ENCODE data around the gene OSBPL2. TPM values are rescaled to one million over a fixed set of nuclear protein-coding genes. Genes with fewer than 3 reads are reported as not detected.
A peak's percentile ranks its signal among the peaks of the same experiment; 100 is the strongest.

The OSBPL2 gene
- total and polyA plus RNA-seq, 9 of the 15 experiments (the other 6 are each of a cell fraction or from before 2014, with no cell fraction given), result 2.5 to 25.6 (median 14.1) TPM

DNA sequence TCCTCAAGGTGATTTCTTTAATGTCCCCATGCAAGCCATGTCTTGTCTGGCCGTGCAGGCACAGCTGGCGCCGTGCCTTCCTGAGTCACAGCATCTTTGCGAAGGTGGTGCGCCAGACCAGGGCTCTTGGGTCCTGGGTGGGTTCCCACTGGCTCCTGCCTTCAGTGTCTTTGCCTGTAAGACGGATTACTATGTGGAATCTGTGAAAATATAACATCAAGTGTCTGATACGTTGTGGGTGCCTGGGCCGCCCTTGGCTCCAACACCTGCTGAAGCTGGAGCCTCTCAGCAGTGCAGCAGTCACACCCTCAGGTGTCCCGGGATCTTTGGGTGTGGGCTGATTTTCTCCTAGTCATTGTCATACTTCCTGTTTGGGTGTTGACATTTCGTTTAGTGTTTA lies 3.2 kb downstream of the OSBPL2 start:
- Histone ChIP-seq H3K27me3 (ENCODE audit: control insufficient read depth in 2 of 2, insufficient read depth in 2 of 2, low read length in 2 of 2) (no peaks in the 10 kb centered on the region), H3K9me3 (replicated peaks; ENCODE audit: control insufficient read depth, insufficient read depth, low read depth, low read length) (no peaks in the 10 kb centered on the region), H3K4me1 (replicated peaks in 1 of 2; ENCODE audit: control insufficient read depth in 2 of 2, insufficient read depth in 2 of 2, low read length in 2 of 2) (peaks cover 7 to 52% of the 10 kb centered on the region in 2 experiments; a peak in 4 of 5 replicates), H2AFZ (ENCODE audit: low read depth, low read length) (no peak overlapping the region), H3K36me3 (ENCODE audit: control insufficient read depth, insufficient read depth, low read length) (peaks cover 18% of the 10 kb centered on the region; the same call in 2 of the 3 replicates), H3K4me3 (no peak overlapping the region), H3K4me2 (ENCODE audit: insufficient read depth, low read length) (no peak overlapping the region), H4K20me1 (replicated peaks; ENCODE audit: control insufficient read depth, insufficient read depth, low read length) (peaks cover 53% of the 10 kb centered on the region), H3K9ac (ENCODE audit: insufficient read depth in 1 of 2, low read depth in 2 of 2, low read length in 2 of 2) (no peak overlapping the region), H3K79me2 (ENCODE audit: control insufficient read depth, insufficient read depth, low read length) (peaks cover 41% of the 10 kb centered on the region), H3K27ac (ENCODE audit: extremely low read depth, low read depth, low read length) (no peak overlapping the region), H3K9me1 (ENCODE audit: control insufficient read depth, insufficient read depth, low read length) (peaks cover 8% of the 10 kb centered on the region)
- WGBS (ENCODE audit: insufficient coverage, low coverage, missing lambda C conversion rate), result 66% methylated on average over 10 of the region's 10 CpGs
- CTCF ChIA-PET (ENCODE audit: low intra/inter-chr PET ratio), result no interaction called here
- ATAC-seq, result no peak
- intact Hi-C loops (cut with micrococcal nuclease), result no loop called here
- no peak for DNase-seq (ENCODE audit: extremely low read depth in 1 of 4, low spot score in 3 of 4)
- TF ChIP-seq NCOA2 (IDR thresholded peaks at IDR 0.05; ENCODE audit: partially characterized antibody in 2 of 2) (no peak), NFE2 (IDR thresholded peaks at IDR 0.05; ENCODE audit: low read depth) (peak; percentile 29; the same call in 1 of the 2 replicates)
- POLR2A ChIA-PET, result no interaction called here
- FAIRE-seq, result peak; percentile 69
- in situ Hi-C loops (cut with MboI), result no loop called here
- no TSS peak for BruUV-seq (replicated peaks)

DNA sequence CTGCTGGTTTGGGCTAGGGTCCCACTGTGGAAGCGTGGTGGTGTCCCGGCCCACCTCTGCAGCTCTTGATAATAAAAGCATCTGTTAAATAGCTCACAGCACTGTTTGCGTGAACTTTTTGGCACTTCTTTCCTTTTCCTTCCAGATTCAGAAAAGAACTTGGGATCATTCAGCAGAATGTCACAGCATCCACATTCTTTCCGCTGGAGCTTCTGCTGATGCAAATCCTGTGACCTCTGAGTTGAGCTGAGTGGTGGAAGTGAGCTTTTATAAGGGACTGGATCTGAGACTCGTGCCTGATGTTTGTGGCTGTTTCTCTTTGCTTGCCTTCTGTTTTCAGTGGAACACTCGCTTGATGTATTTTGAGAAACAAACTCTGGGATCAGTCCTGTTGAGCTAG lies 3.9 kb downstream of the OSBPL2 start:
- 79% methylated on average over 6 of the region's 6 CpGs for WGBS (ENCODE audit: insufficient coverage, low coverage, missing lambda C conversion rate)
- DNase-seq (ENCODE audit: extremely low read depth in 1 of 4, low spot score in 3 of 4), result no peak
- POLR2A ChIA-PET, result interaction anchor here (0.7 to 0.9 kb wide), 2 partner anchors 20 to 52 kb away, joined by 3 read pairs; no protein-coding TSS in a partner anchor
- Histone ChIP-seq H3K27ac (ENCODE audit: extremely low read depth, low read depth, low read length) (no peak overlapping the region), H4K20me1 (replicated peaks; ENCODE audit: control insufficient read depth, insufficient read depth, low read length) (peaks cover 59% of the 10 kb centered on the region), H3K4me3 (no peak overlapping the region), H3K9me3 (replicated peaks; ENCODE audit: control insufficient read depth, insufficient read depth, low read depth, low read length) (no peaks in the 10 kb centered on the region), H3K4me2 (ENCODE audit: insufficient read depth, low read length) (no peak overlapping the region), H2AFZ (ENCODE audit: low read depth, low read length) (no peak overlapping the region), H3K4me1 (replicated peaks in 1 of 2; ENCODE audit: control insufficient read depth in 2 of 2, insufficient read depth in 2 of 2, low read length in 2 of 2) (peaks cover 7 to 50% of the 10 kb centered on the region in 2 experiments; a peak in 4 of 5 replicates), H3K79me2 (ENCODE audit: control insufficient read depth, insufficient read depth, low read length) (peaks cover 47% of the 10 kb centered on the region), H3K9ac (ENCODE audit: insufficient read depth in 1 of 2, low read depth in 2 of 2, low read length in 2 of 2) (no peak overlapping the region), H3K27me3 (ENCODE audit: control insufficient read depth in 2 of 2, insufficient read depth in 2 of 2, low read length in 2 of 2) (no peaks in the 10 kb centered on the region), H3K9me1 (ENCODE audit: control insufficient read depth, insufficient read depth, low read length) (peaks cover 8% of the 10 kb centered on the region), H3K36me3 (ENCODE audit: control insufficient read depth, insufficient read depth, low read length) (peaks cover 18% of the 10 kb centered on the region; the same call in 2 of the 3 replicates)
- intact Hi-C loops (cut with micrococcal nuclease) (no loop called here), in situ Hi-C loops (cut with MboI) (no loop called here)
- CTCF ChIA-PET (ENCODE audit: low intra/inter-chr PET ratio), result no interaction called here
- TF ChIP-seq SP2 (IDR thresholded peaks at IDR 0.05; ENCODE audit: extremely low read depth, low read depth, low read length, poor library complexity, severe bottlenecking), result no peak
- TF ChIP-seq, protein P1, sequence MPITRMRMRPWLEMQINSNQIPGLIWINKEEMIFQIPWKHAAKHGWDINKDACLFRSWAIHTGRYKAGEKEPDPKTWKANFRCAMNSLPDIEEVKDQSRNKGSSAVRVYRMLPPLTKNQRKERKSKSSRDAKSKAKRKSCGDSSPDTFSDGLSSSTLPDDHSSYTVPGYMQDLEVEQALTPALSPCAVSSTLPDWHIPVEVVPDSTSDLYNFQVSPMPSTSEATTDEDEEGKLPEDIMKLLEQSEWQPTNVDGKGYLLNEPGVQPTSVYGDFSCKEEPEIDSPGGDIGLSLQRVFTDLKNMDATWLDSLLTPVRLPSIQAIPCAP (CRISPR knock-in tag; IDR thresholded peaks at IDR 0.05; ENCODE audit: borderline replicate concordance), result no peak
- no peak for TF ChIP-seq NFRKB (IDR thresholded peaks at IDR 0.05; ENCODE audit: low read depth)
- no peak for TF ChIP-seq GTF2E2 (tag; IDR thresholded peaks at IDR 0.05)
- TF ChIP-seq PTTG1 (tag; IDR thresholded peaks at IDR 0.05; ENCODE audit: low read depth), result no peak
- TF ChIP-seq, protein P2, sequence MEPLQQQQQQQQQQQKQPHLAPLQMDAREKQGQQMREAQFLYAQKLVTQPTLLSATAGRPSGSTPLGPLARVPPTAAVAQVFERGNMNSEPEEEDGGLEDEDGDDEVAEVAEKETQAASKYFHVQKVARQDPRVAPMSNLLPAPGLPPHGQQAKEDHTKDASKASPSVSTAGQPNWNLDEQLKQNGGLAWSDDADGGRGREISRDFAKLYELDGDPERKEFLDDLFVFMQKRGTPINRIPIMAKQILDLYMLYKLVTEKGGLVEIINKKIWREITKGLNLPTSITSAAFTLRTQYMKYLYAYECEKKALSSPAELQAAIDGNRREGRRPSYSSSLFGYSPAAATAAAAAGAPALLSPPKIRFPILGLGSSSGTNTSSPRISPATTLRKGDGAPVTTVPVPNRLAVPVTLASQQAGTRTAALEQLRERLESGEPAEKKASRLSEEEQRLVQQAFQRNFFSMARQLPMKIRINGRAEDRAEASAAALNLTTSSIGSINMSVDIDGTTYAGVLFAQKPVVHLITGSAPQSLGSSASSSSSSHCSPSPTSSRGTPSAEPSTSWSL (CRISPR knock-in tag; IDR thresholded peaks at IDR 0.05; ENCODE audit: borderline replicate concordance), result no peak
- TF ChIP-seq ZNF274 (IDR thresholded peaks at IDR 0.05; ENCODE audit: borderline replicate concordance, low read depth, low read length), result no peak
- TF ChIP-seq HDAC2 (IDR thresholded peaks at IDR 0.05), result no peak
- peak; percentile 57 for FAIRE-seq
- ATAC-seq, result no peak
- no TSS peak for BruUV-seq (replicated peaks)

All from K562 (cell line).